ENCODE measurements around the gene HOXB5. TPM values are rescaled to one million over a fixed set of nuclear protein-coding genes. Genes with fewer than 3 reads are reported as not detected.

Gene HOXB5
- total and polyA plus RNA-seq, 5 donors from 2014 or later = not detected

GRCh38 chr17:48587276-48588073, 6.1 kb downstream of the HOXB5 start:
- Mint-ChIP-seq H3K27me3 (peaks cover 100% of the 10 kb centered on the region), H3K9me3 (no peaks in the 10 kb centered on the region), H3K27ac (no peak overlapping the region), H3K4me1 (peaks cover 7 to 42% (median 24%) of the 10 kb centered on the region in 4 donors), H3K4me3 (peak overlapping the region; percentile 11 to 91 (median 46)), H3K36me3 (no peaks in the 10 kb centered on the region)
- Histone ChIP-seq H3K27ac (ENCODE audit: insufficient read depth, low read length, poor library complexity, severe bottlenecking) (no peak overlapping the region), H3K4me1 (ENCODE audit: control insufficient read depth, insufficient read depth, low read length, poor library complexity, severe bottlenecking) (peaks cover 24% of the 10 kb centered on the region), H3K9me3 (ENCODE audit: control insufficient read depth in 2 of 2, low read length in 2 of 2) (no peaks in the 10 kb centered on the region), H3K27me3 (ENCODE audit: control insufficient read depth, insufficient read depth, low read length) (peaks cover 54% of the 10 kb centered on the region), H3K36me3 (ENCODE audit: control insufficient read depth, insufficient read depth, low read length) (no peaks in the 10 kb centered on the region), H3K4me3 (ENCODE audit: low read depth, low read length) (no peak overlapping the region)
- DNase-seq (no peak), ATAC-seq (ENCODE audit: low read depth in 2 of 2) (no peak)

DNA sequence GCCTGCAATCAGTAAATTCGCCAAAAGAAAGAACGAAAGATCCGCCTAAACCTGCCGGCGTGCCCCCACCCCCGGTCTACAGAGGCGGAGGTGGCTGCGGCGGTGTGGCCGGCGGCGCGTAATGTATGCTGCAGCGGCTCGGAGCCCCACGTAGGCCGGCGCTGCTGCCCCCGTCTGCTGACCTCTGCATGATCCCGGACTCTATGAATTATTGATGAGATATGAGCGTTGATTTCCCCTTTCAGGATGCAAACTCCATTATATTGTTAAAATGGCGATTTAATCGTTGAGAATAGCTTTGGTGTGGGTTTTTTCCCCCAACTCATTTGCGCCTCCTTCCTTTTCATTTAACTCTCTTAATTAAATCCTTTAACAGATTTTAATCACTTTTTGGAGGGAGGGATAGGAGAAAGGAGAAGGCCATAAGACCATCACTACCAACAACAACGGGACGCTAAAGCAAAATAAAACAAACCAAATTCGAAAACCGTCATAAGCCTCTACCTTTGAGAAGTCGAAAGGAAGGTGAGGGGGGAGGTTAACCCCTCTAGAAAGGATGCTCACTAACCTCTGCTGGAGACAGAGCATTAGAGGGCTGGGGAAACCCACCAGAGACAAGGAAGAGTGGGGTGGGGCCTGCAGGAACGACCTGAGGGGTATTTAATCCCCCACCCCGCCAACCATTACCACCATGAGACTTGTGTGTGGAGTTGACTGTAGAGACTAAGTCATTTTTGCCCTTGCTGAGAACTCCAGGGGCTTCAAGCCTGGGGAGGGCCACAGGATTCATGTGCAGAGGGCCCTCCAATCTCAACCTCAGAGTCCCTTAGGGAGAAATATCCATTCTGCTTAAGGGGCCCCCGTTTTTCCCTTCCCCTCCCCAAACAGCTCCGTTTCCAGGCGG, 7.0 kb downstream of the HOXB5 start:
- ATAC-seq (ENCODE audit: low read depth in 2 of 2) (no peak), DNase-seq (peak in 1 of 3 donors; percentile 42)
- peaks cover 10 to 45% (median 27%) of the 10 kb centered on the region in 4 donors for H3K4me1 Mint-ChIP-seq
- Histone ChIP-seq H3K9me3 (ENCODE audit: control insufficient read depth in 2 of 2, low read length in 2 of 2) (no peaks in the 10 kb centered on the region), H3K36me3 (ENCODE audit: control insufficient read depth, insufficient read depth, low read length) (no peaks in the 10 kb centered on the region), H3K27me3 (ENCODE audit: control insufficient read depth, insufficient read depth, low read length) (peaks cover 53% of the 10 kb centered on the region), H3K4me1 (ENCODE audit: control insufficient read depth, insufficient read depth, low read length, poor library complexity, severe bottlenecking) (peaks cover 30% of the 10 kb centered on the region), H3K4me3 (ENCODE audit: low read depth, low read length) (peak overlapping the region; percentile 89), H3K27ac (ENCODE audit: insufficient read depth, low read length, poor library complexity, severe bottlenecking) (no peak overlapping the region)
- H3K36me3 Mint-ChIP-seq = no peaks in the 10 kb centered on the region
- peaks cover 100% of the 10 kb centered on the region for H3K27me3 Mint-ChIP-seq
- peak overlapping the region in 1 of 3 donors; percentile 74 for H3K27ac Mint-ChIP-seq
- peak overlapping the region; percentile 88 to 96 (median 93) for H3K4me3 Mint-ChIP-seq
- H3K9me3 Mint-ChIP-seq = no peaks in the 10 kb centered on the region

GRCh38 chr17:48584223-48584741, 9.3 kb downstream of the HOXB5 start:
- Mint-ChIP-seq H3K27ac (no peak overlapping the region), H3K4me1 (peaks cover 16 to 62% (median 45%) of the 10 kb centered on the region in 4 donors), H3K4me3 (peak overlapping the region in 3 of 4 donors; percentile 40 to 92 (median 76)), H3K36me3 (no peaks in the 10 kb centered on the region), H3K27me3 (peaks cover 100% of the 10 kb centered on the region), H3K9me3 (peaks cover 0 to 2% (median 0%) of the 10 kb centered on the region in 7 donors)
- ATAC-seq (ENCODE audit: low read depth in 2 of 2) (no peak), DNase-seq (no peak)
- H3K4me3 ChIP-seq (ENCODE audit: low read depth, low read length) = no peak overlapping the region
- no peaks in the 10 kb centered on the region for H3K9me3 ChIP-seq (ENCODE audit: control insufficient read depth in 2 of 2, low read length in 2 of 2)
- peaks cover 46% of the 10 kb centered on the region for H3K4me1 ChIP-seq (ENCODE audit: control insufficient read depth, insufficient read depth, low read length, poor library complexity, severe bottlenecking)
- H3K36me3 ChIP-seq (ENCODE audit: control insufficient read depth, insufficient read depth, low read length) = no peaks in the 10 kb centered on the region
- H3K27me3 ChIP-seq (ENCODE audit: control insufficient read depth, insufficient read depth, low read length) = peaks cover 52% of the 10 kb centered on the region
- no peak overlapping the region for H3K27ac ChIP-seq (ENCODE audit: insufficient read depth, low read length, poor library complexity, severe bottlenecking)

- ATAC-seq (ENCODE audit: low read depth in 2 of 2) (no peak), DNase-seq (no peak)
- no peaks in the 10 kb centered on the region for H3K36me3 ChIP-seq (ENCODE audit: control insufficient read depth, insufficient read depth, low read length)
- Mint-ChIP-seq H3K27ac (no peak overlapping the region), H3K4me1 (peaks cover 19 to 64% (median 50%) of the 10 kb centered on the region in 4 donors), H3K4me3 (peak overlapping the region in 3 of 4 donors; percentile 11 to 92 (median 76)), H3K27me3 (peaks cover 100% of the 10 kb centered on the region), H3K9me3 (peaks cover 0 to 2% (median 0%) of the 10 kb centered on the region in 7 donors), H3K36me3 (no peaks in the 10 kb centered on the region)
- peaks cover 52% of the 10 kb centered on the region for H3K27me3 ChIP-seq (ENCODE audit: control insufficient read depth, insufficient read depth, low read length)
- H3K27ac ChIP-seq (ENCODE audit: insufficient read depth, low read length, poor library complexity, severe bottlenecking) = no peak overlapping the region
- no peaks in the 10 kb centered on the region for H3K9me3 ChIP-seq (ENCODE audit: control insufficient read depth in 2 of 2, low read length in 2 of 2)
- H3K4me3 ChIP-seq (ENCODE audit: low read depth, low read length) = no peak overlapping the region
- H3K4me1 ChIP-seq (ENCODE audit: control insufficient read depth, insufficient read depth, low read length, poor library complexity, severe bottlenecking) = peaks cover 51% of the 10 kb centered on the region
These were observed 9.8 kb downstream of the HOXB5 start for GRCh38 chr17:48583708-48584222.

DNA sequence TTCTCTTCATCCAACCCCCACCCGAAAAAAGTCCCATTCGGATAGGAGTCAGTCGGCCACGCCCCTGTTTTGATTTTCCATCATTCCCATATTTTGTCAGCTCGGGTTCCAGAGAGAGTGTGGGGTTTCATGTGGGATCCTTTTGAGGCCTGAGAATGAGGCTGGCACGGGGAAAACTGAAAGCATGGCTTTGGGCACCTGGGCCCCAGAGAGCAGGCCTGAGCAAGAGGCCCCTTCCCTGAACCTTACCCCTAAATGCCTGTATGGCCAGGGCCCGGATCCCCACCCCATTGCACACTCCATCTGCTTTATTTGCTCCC, 10.9 kb downstream of the HOXB5 start:
- Histone ChIP-seq H3K27me3 (ENCODE audit: control insufficient read depth, insufficient read depth, low read length) (peaks cover 45% of the 10 kb centered on the region), H3K36me3 (ENCODE audit: control insufficient read depth, insufficient read depth, low read length) (no peaks in the 10 kb centered on the region), H3K27ac (ENCODE audit: insufficient read depth, low read length, poor library complexity, severe bottlenecking) (no peak overlapping the region), H3K9me3 (ENCODE audit: control insufficient read depth in 2 of 2, low read length in 2 of 2) (no peaks in the 10 kb centered on the region), H3K4me3 (ENCODE audit: low read depth, low read length) (no peak overlapping the region), H3K4me1 (ENCODE audit: control insufficient read depth, insufficient read depth, low read length, poor library complexity, severe bottlenecking) (peaks cover 55% of the 10 kb centered on the region)
- H3K27ac Mint-ChIP-seq = peak overlapping the region in 1 of 3 donors; percentile 79
- peaks cover 19 to 66% (median 51%) of the 10 kb centered on the region in 4 donors for H3K4me1 Mint-ChIP-seq
- ATAC-seq (ENCODE audit: low read depth in 2 of 2) (no peak), DNase-seq (no peak)
- H3K27me3 Mint-ChIP-seq = peaks cover 93% of the 10 kb centered on the region
- peak overlapping the region; percentile 76 to 92 (median 76) for H3K4me3 Mint-ChIP-seq
- H3K9me3 Mint-ChIP-seq = peaks cover 0 to 2% (median 0%) of the 10 kb centered on the region in 7 donors
- H3K36me3 Mint-ChIP-seq = no peaks in the 10 kb centered on the region

DNA sequence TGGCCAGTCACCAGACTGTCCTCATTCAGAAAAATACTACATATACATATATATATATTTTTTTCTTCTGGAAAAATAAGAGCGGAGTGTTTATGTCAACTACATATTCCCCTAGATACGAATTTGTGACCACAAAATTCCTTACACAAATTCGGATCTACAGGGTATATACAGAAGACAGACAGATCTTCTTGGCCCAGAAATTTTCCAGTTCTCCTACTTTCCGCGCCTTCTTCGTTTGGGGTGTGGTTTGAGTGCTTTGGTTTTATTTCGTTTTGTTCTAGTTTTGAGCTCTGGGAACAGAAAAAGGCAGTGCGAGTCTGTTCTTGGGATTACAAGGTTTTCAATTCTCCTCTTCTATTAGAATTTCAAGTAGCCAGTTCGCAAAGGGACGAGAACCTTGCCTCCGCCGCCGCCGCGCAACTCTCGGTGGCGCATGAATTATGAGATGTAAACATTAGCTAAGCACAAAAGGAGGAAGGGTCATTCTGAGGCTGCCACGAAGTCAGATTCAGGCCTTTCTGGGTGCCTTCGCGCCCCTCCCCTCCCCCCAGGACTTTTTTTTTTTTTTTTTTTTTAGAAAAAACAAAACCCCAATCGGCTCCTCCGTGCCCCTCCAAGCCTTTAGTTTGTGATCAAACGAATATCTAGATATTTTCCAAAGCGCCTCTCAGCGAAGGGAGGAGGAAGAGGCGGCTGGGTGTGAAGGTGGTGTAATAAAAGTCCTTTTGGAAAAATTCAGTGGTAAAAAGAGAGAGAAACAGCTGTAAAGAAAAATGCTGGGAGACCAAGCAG, 13.6 kb downstream of the HOXB5 start:
- Histone ChIP-seq H3K4me1 (ENCODE audit: control insufficient read depth, insufficient read depth, low read length, poor library complexity, severe bottlenecking) (peaks cover 58% of the 10 kb centered on the region), H3K27me3 (ENCODE audit: control insufficient read depth, insufficient read depth, low read length) (peaks cover 27% of the 10 kb centered on the region), H3K4me3 (ENCODE audit: low read depth, low read length) (no peak overlapping the region), H3K9me3 (ENCODE audit: control insufficient read depth in 2 of 2, low read length in 2 of 2) (no peaks in the 10 kb centered on the region), H3K27ac (ENCODE audit: insufficient read depth, low read length, poor library complexity, severe bottlenecking) (no peak overlapping the region), H3K36me3 (ENCODE audit: control insufficient read depth, insufficient read depth, low read length) (no peaks in the 10 kb centered on the region)
- H3K27ac Mint-ChIP-seq = peak overlapping the region in 1 of 3 donors; percentile 60
- DNase-seq = no peak
- no peaks in the 10 kb centered on the region for H3K36me3 Mint-ChIP-seq
- H3K4me1 Mint-ChIP-seq = peaks cover 19 to 63% (median 48%) of the 10 kb centered on the region in 4 donors
- H3K27me3 Mint-ChIP-seq = peaks cover 72% of the 10 kb centered on the region
- peak overlapping the region; percentile 50 to 88 (median 82) for H3K4me3 Mint-ChIP-seq
- peaks cover 0 to 2% (median 0%) of the 10 kb centered on the region in 7 donors for H3K9me3 Mint-ChIP-seq
- no peak for ATAC-seq (ENCODE audit: low read depth in 2 of 2)

GRCh38 chr17:48579471-48579759, 14.2 kb downstream of the HOXB5 start:
- H3K27me3 ChIP-seq (ENCODE audit: control insufficient read depth, insufficient read depth, low read length) = peaks cover 27% of the 10 kb centered on the region
- peak overlapping the region; percentile 80 for H3K4me3 ChIP-seq (ENCODE audit: low read depth, low read length)
- H3K9me3 Mint-ChIP-seq = peaks cover 0 to 2% (median 0%) of the 10 kb centered on the region in 7 donors
- H3K4me3 Mint-ChIP-seq = peak overlapping the region; percentile 75 to 88 (median 82)
- peak overlapping the region in 1 of 3 donors; percentile 94 for H3K27ac Mint-ChIP-seq
- H3K9me3 ChIP-seq (ENCODE audit: control insufficient read depth in 2 of 2, low read length in 2 of 2) = no peaks in the 10 kb centered on the region
- DNase-seq (no peak), ATAC-seq (ENCODE audit: low read depth in 2 of 2) (no peak)
- H3K4me1 Mint-ChIP-seq = peaks cover 19 to 64% (median 49%) of the 10 kb centered on the region in 4 donors
- no peaks in the 10 kb centered on the region for H3K36me3 ChIP-seq (ENCODE audit: control insufficient read depth, insufficient read depth, low read length)
- H3K27ac ChIP-seq (ENCODE audit: insufficient read depth, low read length, poor library complexity, severe bottlenecking) = no peak overlapping the region
- peaks cover 69% of the 10 kb centered on the region for H3K27me3 Mint-ChIP-seq
- no peaks in the 10 kb centered on the region for H3K36me3 Mint-ChIP-seq
- peaks cover 56% of the 10 kb centered on the region for H3K4me1 ChIP-seq (ENCODE audit: control insufficient read depth, insufficient read depth, low read length, poor library complexity, severe bottlenecking)

All from CD4-positive, CD25-positive, alpha-beta regulatory T cell (primary cell).